ENCODE data around the gene YAE1.

Gene YAE1

GRCh38 chr7:39580149-39580874 lies 14.1 kb downstream of the YAE1 start:
- peak; percentile 99 for ATAC-seq
- TF ChIP-seq TSHZ2 (CRISPR knock-in tag; IDR thresholded peaks at IDR 0.05) (no peak), BACH2 (CRISPR knock-in tag; IDR thresholded peaks at IDR 0.05; ENCODE audit: borderline replicate concordance) (no peak), ZNF70 (CRISPR knock-in tag; IDR thresholded peaks at IDR 0.05) (peak; percentile 82; the same call in 1 of the 2 replicates)

DNA sequence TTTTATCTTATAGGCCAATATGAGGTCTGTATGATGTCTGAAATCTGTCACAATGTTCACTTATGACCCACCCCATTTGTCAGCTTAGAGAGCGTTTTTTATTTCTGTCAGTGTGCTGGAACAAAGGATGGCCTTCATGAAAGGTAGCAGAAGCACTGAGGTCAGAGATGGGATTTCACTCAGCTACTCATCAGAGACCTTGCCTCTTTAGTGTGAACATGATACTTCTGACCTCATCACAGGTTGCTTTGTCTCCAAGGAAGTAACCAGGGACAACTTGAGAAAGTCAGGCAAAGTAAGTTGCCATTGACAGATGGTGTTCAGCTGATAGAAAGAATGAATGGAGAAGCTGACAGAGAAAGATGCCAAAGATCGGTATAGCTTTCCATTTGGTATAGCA lies 16.3 kb downstream of the YAE1 start:
- ATAC-seq, result no peak
- TF ChIP-seq CSRNP3 (CRISPR knock-in tag; IDR thresholded peaks at IDR 0.05) (no peak), ZNF8 (CRISPR knock-in tag; IDR thresholded peaks at IDR 0.05) (no peak), CREB5 (CRISPR knock-in tag; IDR thresholded peaks at IDR 0.05; ENCODE audit: low read depth) (no peak), BACH2 (CRISPR knock-in tag; IDR thresholded peaks at IDR 0.05; ENCODE audit: borderline replicate concordance) (no peak), ZFP30 (CRISPR knock-in tag; IDR thresholded peaks at IDR 0.05) (no peak), ZNF565 (CRISPR knock-in tag; conservative IDR thresholded peaks at IDR 0.05; ENCODE audit: low read depth) (no peak), PATZ1 (CRISPR knock-in tag; IDR thresholded peaks at IDR 0.05; ENCODE audit: borderline replicate concordance) (no peak), ARNTL (CRISPR knock-in tag; IDR thresholded peaks at IDR 0.05; ENCODE audit: borderline replicate concordance, low read depth) (no peak), ZC3H10 (CRISPR knock-in tag; IDR thresholded peaks at IDR 0.05) (no peak), SNAI2 (CRISPR knock-in tag; IDR thresholded peaks at IDR 0.05) (no peak), POU6F1 (CRISPR knock-in tag; IDR thresholded peaks at IDR 0.05; ENCODE audit: borderline replicate concordance, low read depth) (no peak), GLIS3 (CRISPR knock-in tag; IDR thresholded peaks at IDR 0.05) (no peak), CSDC2 (CRISPR knock-in tag; IDR thresholded peaks at IDR 0.05) (no peak), RARB (CRISPR knock-in tag; IDR thresholded peaks at IDR 0.05) (no peak), ISL1 (CRISPR knock-in tag; IDR thresholded peaks at IDR 0.05) (no peak), ZFP3 (CRISPR knock-in tag; IDR thresholded peaks at IDR 0.05) (no peak)

- ATAC-seq, result no peak
- TF ChIP-seq CREB5 (CRISPR knock-in tag; IDR thresholded peaks at IDR 0.05; ENCODE audit: low read depth) (no peak), ZNF8 (CRISPR knock-in tag; IDR thresholded peaks at IDR 0.05) (no peak), ESRRG (CRISPR knock-in tag; IDR thresholded peaks at IDR 0.05) (no peak), ZNF70 (CRISPR knock-in tag; IDR thresholded peaks at IDR 0.05) (no peak), ZC3H10 (CRISPR knock-in tag; IDR thresholded peaks at IDR 0.05) (no peak), BACH2 (CRISPR knock-in tag; IDR thresholded peaks at IDR 0.05; ENCODE audit: borderline replicate concordance) (no peak), CSRNP3 (CRISPR knock-in tag; IDR thresholded peaks at IDR 0.05) (no peak), ISL1 (CRISPR knock-in tag; IDR thresholded peaks at IDR 0.05) (no peak)
Observed at GRCh38 chr7:39583539-39583938, 17.3 kb downstream of the YAE1 start.

Measured in SK-N-SH treated with all-trans-retinoic acid at 6 μM for 48 hours (cell line).